Right lobe of liver (tissue), 4 donors: Measurements from ENCODE around the gene ALDH3A2.

Experiments used
- CTCF ChIP-seq, 4 donors: fragments of 200-600 bp in 3 of 4; fragments of 450-650 bp in 1 of 4; IDR thresholded peaks; one replicate each; pipeline versions ENCODE4 v1.5.1 to v1.8.0; 2016 to 2022; ENCODE audit warnings: antibody characterized with exemption in 4 of 4, mild to moderate bottlenecking in 2 of 4
- POLR2A ChIP-seq: fragments of 450-650 bp; IDR thresholded peaks from one replicate; pipeline ENCODE4 v1.6.1; 2017; ENCODE audit warnings: antibody characterized with exemption, mild to moderate bottlenecking
- donor health status: DM: no; HTN: no; CAD: no.
- donor health status: DM: no; HTN: no; CAD: no.
- donor health status: DM: no; HTN: yes; CAD: no.

DNA sequence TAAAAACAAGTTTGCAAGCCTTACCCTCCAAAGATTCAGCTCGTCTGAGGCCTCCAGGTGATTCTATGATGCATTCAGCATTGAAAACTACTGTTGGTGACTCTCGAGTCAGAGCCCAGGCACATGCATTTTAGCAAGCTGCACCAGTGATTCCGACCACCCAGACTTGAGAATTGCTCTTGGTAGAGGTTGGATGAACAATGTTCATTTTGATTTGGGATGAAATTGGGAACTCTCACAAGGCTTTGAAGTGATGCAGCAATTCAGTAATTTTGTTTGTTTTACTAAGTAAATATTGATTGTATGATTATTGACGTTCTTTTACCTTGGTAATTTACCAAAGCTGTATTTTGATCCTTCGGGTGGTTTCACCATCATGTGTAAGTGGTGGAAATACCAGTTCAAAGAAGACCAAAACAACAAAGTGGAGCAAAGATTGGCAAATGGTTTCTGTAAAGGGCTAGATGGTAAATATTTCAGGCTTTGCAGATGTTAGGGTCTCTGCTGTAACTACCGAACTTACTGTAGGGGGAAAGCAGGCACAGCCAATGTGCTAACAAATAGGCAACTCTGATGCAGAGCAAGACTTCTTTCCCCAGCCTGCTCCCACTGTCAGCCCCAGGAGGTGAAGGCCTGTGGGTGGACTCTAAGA is 11.8 kb downstream of the ALDH3A2 start:
- no peak for TF ChIP-seq CTCF (IDR thresholded peaks at IDR 0.05)
- no peak for TF ChIP-seq POLR2A
